GM23248 (cell line): ENCODE results near the gene GALNT18. TPM values are rescaled to one million over a fixed set of nuclear protein-coding genes. Genes with fewer than 3 reads are reported as not detected.
"Not testable (repeated sequence)": the region's sequence is repeated elsewhere in the genome, so short reads cannot be mapped to it uniquely, and the experiment has no call there.

Experiments
- DNase-seq: peaks from one replicate; pipeline ENCODE4 v3.0.0-alpha.2; 2015
- H2AFZ ChIP-seq: fragments of 200-600 bp; sonication (generic); 2 replicates; pipeline ENCODE4 v1.6.1; 2016; ENCODE audit warnings: antibody characterized with exemption
- H3F3A ChIP-seq: fragments of 200-600 bp; sonication (generic); 2 replicates; pipeline ENCODE4 v1.6.1; 2016; ENCODE audit warnings: mild to moderate bottlenecking, antibody characterized with exemption, mixed run types; ENCODE audit not compliant: insufficient read depth
- H3K27ac ChIP-seq: fragments of 200-600 bp; sonication (generic); 2 replicates; pipeline ENCODE4 v1.5.1; 2016; ENCODE audit warnings: mild to moderate bottlenecking
- H3K27me3 ChIP-seq: fragments of 200-600 bp; sonication (generic); replicated peaks from 2 replicates; pipeline ENCODE4 v1.6.1; 2016; ENCODE audit warnings: mild to moderate bottlenecking; ENCODE audit not compliant: insufficient read depth
- H3K36me3 ChIP-seq: fragments of 200-600 bp; sonication (generic); 2 replicates; pipeline ENCODE4 v1.6.1; 2016; ENCODE audit warnings: low read depth, mild to moderate bottlenecking
- H3K4me1 ChIP-seq: fragments of 200-600 bp; sonication (generic); 2 replicates; pipeline ENCODE4 v1.6.1; 2016; ENCODE audit warnings: mild to moderate bottlenecking; ENCODE audit not compliant: insufficient read depth
- H3K4me2 ChIP-seq: fragments of 200-600 bp; sonication (generic); one replicate; pipeline ENCODE4 v1.6.1; 2016; ENCODE audit warnings: mild to moderate bottlenecking; ENCODE audit not compliant: unreplicated experiment
- H3K4me3 ChIP-seq: fragments of 200-600 bp; sonication (generic); 2 replicates; pipeline ENCODE4 v1.5.1; 2016; ENCODE audit warnings: mild to moderate bottlenecking
- H3K79me2 ChIP-seq: fragments of 200-600 bp; sonication (generic); 2 replicates; pipeline ENCODE4 v1.6.1; 2016; ENCODE audit warnings: mild to moderate bottlenecking; ENCODE audit not compliant: insufficient read depth
- H3K9ac ChIP-seq: fragments of 200-600 bp; sonication (generic); 2 replicates; pipeline ENCODE4 v1.6.1; 2016; ENCODE audit warnings: mild to moderate bottlenecking
- H3K9me2 ChIP-seq: fragments of 200-600 bp; sonication (generic); 2 replicates; pipeline ENCODE4 v1.6.1; 2016; ENCODE audit warnings: mixed run types, mild to moderate bottlenecking, moderate library complexity; ENCODE audit not compliant: insufficient read depth
- H3K9me3 ChIP-seq: fragments of 200-600 bp; sonication (generic); one replicate; pipeline ENCODE4 v1.6.1; 2017; ENCODE audit warnings: low read depth
- H4K20me1 ChIP-seq: fragments of 200-600 bp; sonication (generic); 2 replicates; pipeline ENCODE4 v1.6.0; 2016; ENCODE audit not compliant: insufficient read depth
- EZH2 ChIP-seq: fragments of 200-600 bp; sonication (generic); IDR thresholded peaks from 2 replicates; pipeline ENCODE4 v1.6.1; 2018; ENCODE audit warnings: antibody characterized with exemption, mild to moderate bottlenecking; ENCODE audit not compliant: insufficient read depth, poor library complexity, severe bottlenecking
- EZH2phosphoT487 ChIP-seq: fragments of 200-600 bp; sonication (generic); IDR thresholded peaks from 2 replicates; pipeline ENCODE4 v1.6.1; 2018; ENCODE audit warnings: antibody characterized with exemption, moderate library complexity, mild to moderate bottlenecking, low read depth; ENCODE audit not compliant: insufficient read depth
- WGBS, 2 experiments: methylation state at CpG; one replicate each; pipeline ENCODE4 v1.1.6; 2015 to 2017; ENCODE audit warnings: low lambda C conversion rate in 2 of 2, low coverage in 1 of 2; ENCODE audit errors: missing lambda C conversion rate in 2 of 2; 5-methylcytosine and 5-hydroxymethylcytosine counted together
- in situ Hi-C: fragments of 300-500 bp; cut with MboI; formaldehyde crosslinking; loops from 2 replicates; pipeline ENCODE4 v1.15.0; 2020
- polyA plus RNA-seq: library from polyadenylated mRNA; unstranded; fragments of >200 nt; fragmentation: Nextera tagmentation; extraction: Ambion mirVana; gene quantifications from 2 replicates; pipeline ENCODE4 v1.2.1, GENCODE V29; 2016
- total RNA-seq: library from RNA; depleted of rRNA; stranded (reverse); fragments of >200 nt; shearing (Covaris generic); gene quantifications from 2 replicates; pipeline ENCODE4 v1.2.3, GENCODE V29; 2014

The GALNT18 gene
- total and polyA plus RNA-seq, 2 experiments from 2014 or later, result 4.1 to 5.6 TPM

DNA sequence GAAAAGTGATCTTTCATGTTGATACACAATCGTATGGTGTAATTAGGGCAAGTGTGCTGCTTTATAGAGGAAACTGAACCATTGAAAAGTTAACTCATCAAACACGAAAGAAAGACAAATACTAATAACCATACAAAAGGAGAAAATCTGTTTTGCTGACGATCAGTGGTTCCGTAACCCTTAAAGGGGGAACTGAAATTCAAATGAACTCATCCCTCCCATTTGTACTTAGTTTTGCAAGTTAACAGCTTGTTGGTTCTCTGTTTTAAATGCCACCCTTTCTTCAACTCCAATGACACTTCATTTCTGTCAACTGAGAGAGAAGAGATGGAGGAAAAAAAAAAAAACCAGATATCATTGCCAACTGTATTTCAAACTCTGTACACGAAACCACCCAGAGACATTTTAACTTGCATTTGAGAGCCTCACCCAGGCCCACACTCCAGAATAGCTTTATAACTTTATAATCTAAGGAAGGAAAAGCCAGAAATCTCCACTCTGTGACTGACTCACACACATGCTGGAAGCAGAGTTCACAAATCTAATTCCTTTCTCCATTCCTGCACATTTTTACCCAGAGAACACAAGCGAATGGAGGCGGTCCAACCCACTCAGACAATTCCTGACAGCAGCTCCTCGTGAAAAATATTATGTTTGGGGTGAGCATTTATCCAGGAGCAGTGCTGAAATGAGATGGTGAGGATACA lies 251.4 kb downstream of the GALNT18 start:
- H3K36me3 ChIP-seq, result no peaks in the 10 kb centered on the region
- no peak overlapping the region for H2AFZ ChIP-seq
- no peak overlapping the region for H3K9ac ChIP-seq
- no peak overlapping the region for H3K4me3 ChIP-seq
- peak; percentile 20 for DNase-seq
- in situ Hi-C loops, result no loop called here
- H3K27ac ChIP-seq, result no peak overlapping the region
- WGBS, 2 experiments, result 23 to 39% methylated on average over 8 of the region's 8 CpGs
- H3K79me2 ChIP-seq, result no peaks in the 10 kb centered on the region
- no peaks in the 10 kb centered on the region for H3K27me3 ChIP-seq
- no peaks in the 10 kb centered on the region for H3F3A ChIP-seq
- TF ChIP-seq EZH2, result no peak
- TF ChIP-seq EZH2phosphoT487, result no peak
- H4K20me1 ChIP-seq, result no peaks in the 10 kb centered on the region
- no peaks in the 10 kb centered on the region for H3K9me3 ChIP-seq
- no peaks in the 10 kb centered on the region for H3K9me2 ChIP-seq
- H3K4me2 ChIP-seq, result no peak overlapping the region
- no peaks in the 10 kb centered on the region for H3K4me1 ChIP-seq

DNA sequence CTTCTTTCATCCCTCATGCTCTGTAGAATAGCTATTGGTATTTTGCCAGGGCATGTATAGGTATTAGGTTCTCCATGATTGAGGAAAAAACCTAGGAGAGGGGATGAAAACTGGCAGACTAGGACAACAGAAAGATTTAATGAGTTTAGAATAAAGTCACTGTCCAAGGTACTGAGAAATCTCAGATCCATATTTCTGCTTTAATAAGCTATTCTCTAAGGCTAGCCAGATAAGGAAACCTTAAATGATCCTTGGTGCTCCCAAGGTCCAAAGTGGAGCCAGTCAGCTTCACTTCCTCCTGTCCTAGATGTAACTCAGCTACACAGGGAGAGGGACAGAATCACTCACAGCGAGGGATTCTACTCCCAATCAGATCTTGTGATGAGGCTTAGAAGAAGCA lies 255.0 kb downstream of the GALNT18 start:
- 39 to 47% methylated on average over 1 of the region's 1 CpG for WGBS, 2 experiments
- Histone ChIP-seq H3K4me2 (no peak overlapping the region), H3K27me3 (no peaks in the 10 kb centered on the region), H3F3A (no peaks in the 10 kb centered on the region), H3K9me2 (no peaks in the 10 kb centered on the region), H3K9me3 (no peaks in the 10 kb centered on the region), H3K36me3 (no peaks in the 10 kb centered on the region), H3K4me1 (no peaks in the 10 kb centered on the region), H3K79me2 (no peaks in the 10 kb centered on the region), H3K9ac (no peak overlapping the region), H4K20me1 (no peaks in the 10 kb centered on the region), H3K27ac (no peak overlapping the region), H3K4me3 (no peak overlapping the region), H2AFZ (no peak overlapping the region)
- in situ Hi-C loops, result no loop called here
- peak; percentile 31 for DNase-seq
- TF ChIP-seq EZH2 (no peak), EZH2phosphoT487 (no peak)

DNA sequence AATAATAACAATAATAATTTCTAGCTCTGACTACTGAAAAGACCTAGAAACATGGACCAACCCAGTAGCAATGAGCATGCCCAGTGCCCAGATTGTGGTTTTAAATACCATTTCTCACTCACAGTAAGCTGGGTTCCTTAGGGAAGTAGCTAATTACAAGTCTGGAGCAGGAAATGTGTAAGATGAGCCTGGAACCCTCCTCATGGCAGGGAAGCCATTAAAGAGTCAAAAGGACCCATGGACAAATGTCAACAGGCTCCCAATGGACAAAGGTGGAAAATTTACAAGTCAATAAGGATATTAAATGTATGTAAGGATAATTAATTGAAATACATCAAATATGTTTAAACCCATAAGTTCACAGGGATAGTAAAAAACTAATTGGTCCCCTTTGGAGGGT lies 258.1 kb downstream of the GALNT18 start:
- no peak for TF ChIP-seq EZH2
- no peak for TF ChIP-seq EZH2phosphoT487
- no peak for DNase-seq
- Histone ChIP-seq H3K4me2 (no peak overlapping the region), H4K20me1 (no peaks in the 10 kb centered on the region), H3K4me1 (no peaks in the 10 kb centered on the region), H3K4me3 (no peak overlapping the region), H3K27ac (no peak overlapping the region), H3K36me3 (no peaks in the 10 kb centered on the region), H3K79me2 (no peaks in the 10 kb centered on the region), H3K9ac (no peak overlapping the region), H3K27me3 (no peaks in the 10 kb centered on the region), H3K9me3 (no peaks in the 10 kb centered on the region), H2AFZ (no peak overlapping the region), H3F3A (no peaks in the 10 kb centered on the region), H3K9me2 (no peaks in the 10 kb centered on the region)
- in situ Hi-C loops, result no loop called here

DNA sequence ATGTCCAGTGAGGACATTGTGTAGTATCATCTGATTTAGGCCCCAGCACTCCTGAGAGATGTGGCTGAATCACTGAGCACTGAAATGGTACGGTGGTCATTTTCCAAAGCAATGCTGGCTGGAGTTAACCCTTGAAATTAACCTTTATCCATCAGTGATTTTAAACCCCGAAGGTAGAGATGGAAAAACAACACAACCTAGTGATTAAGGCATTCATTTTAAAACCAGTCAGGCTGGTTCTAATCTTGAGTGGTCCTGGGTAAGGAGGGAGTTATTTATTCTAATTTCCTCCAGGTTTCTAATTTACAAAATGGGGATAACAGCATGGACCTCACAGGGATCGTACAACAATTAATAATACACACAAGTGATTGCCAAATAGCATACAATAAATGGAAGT lies 262.2 kb downstream of the GALNT18 start:
- Histone ChIP-seq H3K4me3 (no peak overlapping the region), H3K79me2 (no peaks in the 10 kb centered on the region), H4K20me1 (no peaks in the 10 kb centered on the region), H3K4me1 (no peaks in the 10 kb centered on the region), H2AFZ (no peak overlapping the region), H3K4me2 (no peak overlapping the region), H3K9ac (no peak overlapping the region), H3K36me3 (no peaks in the 10 kb centered on the region), H3K27me3 (no peaks in the 10 kb centered on the region), H3F3A (no peaks in the 10 kb centered on the region), H3K9me3 (no peaks in the 10 kb centered on the region), H3K9me2 (no peaks in the 10 kb centered on the region), H3K27ac (no peak overlapping the region)
- TF ChIP-seq EZH2 (no peak), EZH2phosphoT487 (no peak)
- no peak for DNase-seq
- 65 to 68% methylated on average over 3 of the region's 3 CpGs for WGBS, 2 experiments
- in situ Hi-C loops, result no loop called here

DNA sequence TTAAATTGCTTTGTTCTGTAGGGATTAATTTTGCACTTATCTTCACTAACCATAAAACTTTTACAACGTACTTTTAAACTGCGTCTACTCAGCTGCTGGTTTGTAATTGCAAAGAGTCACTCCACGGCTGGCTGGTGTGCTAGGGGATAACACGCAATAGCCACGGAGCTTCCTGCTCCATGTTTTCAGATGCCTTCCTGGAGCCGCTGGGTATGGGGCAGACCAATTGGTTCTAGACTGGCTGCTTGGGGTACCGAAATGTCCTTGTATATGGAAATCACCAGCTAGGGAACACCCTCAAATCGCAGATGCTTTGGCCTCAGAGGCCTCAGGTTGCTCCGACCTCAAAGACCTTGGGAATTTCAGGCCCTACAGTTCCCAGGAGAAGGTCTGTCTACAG lies 265.0 kb downstream of the GALNT18 start:
- Histone ChIP-seq H3K27ac (no peak overlapping the region), H3K4me1 (no peaks in the 10 kb centered on the region), H3K9me2 (no peaks in the 10 kb centered on the region)

DNA sequence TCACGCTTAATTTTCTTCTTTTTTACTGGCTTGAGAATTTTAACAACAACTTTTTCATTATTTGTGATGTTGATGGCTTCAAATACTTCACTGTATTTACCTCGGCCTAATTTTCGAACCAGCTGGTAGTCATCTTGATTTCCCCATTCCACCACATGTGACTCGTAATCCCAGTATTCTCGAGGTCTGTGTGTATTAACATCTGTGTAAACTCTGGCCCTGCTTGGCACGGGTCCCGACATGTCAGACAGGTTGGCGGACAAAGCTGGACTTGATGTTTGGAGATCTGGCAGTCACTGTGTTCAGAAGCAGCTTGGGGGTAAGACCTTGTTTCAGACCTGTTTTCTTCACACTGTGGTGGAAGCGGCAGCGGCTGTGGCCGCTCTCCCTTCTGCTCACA lies 268.9 kb downstream of the GALNT18 start, which contains the start of gene CSNK2A3:
CSNK2A3 (minus strand) TSS at position 373 of the 400 bp plus-strand sequence; CDS start at position 242, 131 bp downstream.
- H3K27me3 ChIP-seq, DNase-seq, H3K9ac ChIP-seq, H3F3A ChIP-seq, H3K36me3 ChIP-seq, in situ Hi-C loops, H3K27ac ChIP-seq, H3K9me2 ChIP-seq, H4K20me1 ChIP-seq, H2AFZ ChIP-seq, H3K4me2 ChIP-seq, H3K79me2 ChIP-seq, H3K4me3 ChIP-seq, H3K9me3 ChIP-seq: not testable (repeated sequence)
- 65 to 66% methylated on average over 11 of the region's 11 CpGs for WGBS, 2 experiments
- peaks cover 12% of the 10 kb centered on the region for H3K4me1 ChIP-seq

More for the DNA sequence above, 265.0 kb downstream of the GALNT18 start:
- Histone ChIP-seq H3K4me3 (no peak overlapping the region), H3K36me3 (no peaks in the 10 kb centered on the region), H4K20me1 (no peaks in the 10 kb centered on the region), H3K79me2 (no peaks in the 10 kb centered on the region), H3K9ac (no peak overlapping the region), H3K9me3 (no peaks in the 10 kb centered on the region), H3K27me3 (no peaks in the 10 kb centered on the region), H2AFZ (no peak overlapping the region), H3K4me2 (no peak overlapping the region), H3F3A (no peaks in the 10 kb centered on the region)
- TF ChIP-seq EZH2phosphoT487 (no peak), EZH2 (no peak)
- WGBS, 2 experiments, result 68 to 71% methylated on average over 9 of the region's 9 CpGs
- in situ Hi-C loops, result no loop called here
- DNase-seq, result no peak

DNA sequence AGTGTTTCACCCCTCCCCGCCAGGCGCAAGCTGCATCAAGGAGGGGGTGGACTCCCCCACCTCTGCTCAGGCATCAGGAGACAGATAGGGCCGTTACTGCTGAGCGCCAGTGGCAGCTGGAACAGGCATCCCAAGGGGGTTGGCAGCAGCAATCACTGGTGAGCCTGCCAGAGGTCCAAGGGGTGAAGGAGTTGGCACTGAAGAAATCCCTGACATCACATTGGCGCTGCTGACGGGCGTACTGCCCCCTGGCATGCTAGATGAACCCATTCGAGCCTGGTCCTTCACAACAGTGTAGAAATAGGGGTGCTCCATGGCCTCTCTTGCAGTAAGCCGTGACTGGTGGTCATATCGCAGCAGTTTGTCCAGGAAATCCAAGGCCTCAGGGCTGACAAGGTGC lies 270.0 kb downstream of the GALNT18 start:
- H3F3A ChIP-seq, H4K20me1 ChIP-seq, H3K36me3 ChIP-seq, H3K4me2 ChIP-seq, H3K79me2 ChIP-seq, DNase-seq, H3K9ac ChIP-seq, H2AFZ ChIP-seq, H3K27ac ChIP-seq, H3K9me3 ChIP-seq, H3K27me3 ChIP-seq, in situ Hi-C loops, H3K4me3 ChIP-seq, H3K9me2 ChIP-seq: not testable (repeated sequence)
- WGBS, 2 experiments, result 64 to 65% methylated on average over 6 to 8 of the region's 10 CpGs
- peaks cover 12% of the 10 kb centered on the region for H3K4me1 ChIP-seq
